ENCODE measurements around the gene AOC3.

The AOC3 gene

DNA sequence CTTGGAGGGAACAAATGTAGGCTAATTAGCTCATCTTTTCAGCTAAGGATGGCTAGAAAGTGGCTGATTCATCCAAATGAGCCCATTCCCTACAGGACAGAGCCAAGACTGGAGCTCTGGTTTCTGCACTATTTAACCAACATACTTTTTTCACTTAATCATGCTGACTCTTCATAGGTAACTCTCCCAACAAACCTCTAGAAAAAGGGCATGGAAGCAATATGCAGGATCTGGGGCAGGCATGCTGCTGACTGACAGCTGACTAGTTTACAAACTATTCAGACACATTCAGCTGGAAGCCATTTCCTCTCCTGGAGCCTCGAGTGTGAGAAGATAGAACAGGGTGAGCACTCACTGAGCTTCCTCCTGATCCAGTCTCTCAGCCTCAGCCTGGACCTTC is 33.1 kb upstream of the AOC3 start:
- H3K4me3 ChIP-seq (ENCODE audit: low read depth, low read length) = no peak overlapping the region
- DNase-seq (ENCODE audit: low read depth) = no peak
- TF ChIP-seq, protein P1, sequence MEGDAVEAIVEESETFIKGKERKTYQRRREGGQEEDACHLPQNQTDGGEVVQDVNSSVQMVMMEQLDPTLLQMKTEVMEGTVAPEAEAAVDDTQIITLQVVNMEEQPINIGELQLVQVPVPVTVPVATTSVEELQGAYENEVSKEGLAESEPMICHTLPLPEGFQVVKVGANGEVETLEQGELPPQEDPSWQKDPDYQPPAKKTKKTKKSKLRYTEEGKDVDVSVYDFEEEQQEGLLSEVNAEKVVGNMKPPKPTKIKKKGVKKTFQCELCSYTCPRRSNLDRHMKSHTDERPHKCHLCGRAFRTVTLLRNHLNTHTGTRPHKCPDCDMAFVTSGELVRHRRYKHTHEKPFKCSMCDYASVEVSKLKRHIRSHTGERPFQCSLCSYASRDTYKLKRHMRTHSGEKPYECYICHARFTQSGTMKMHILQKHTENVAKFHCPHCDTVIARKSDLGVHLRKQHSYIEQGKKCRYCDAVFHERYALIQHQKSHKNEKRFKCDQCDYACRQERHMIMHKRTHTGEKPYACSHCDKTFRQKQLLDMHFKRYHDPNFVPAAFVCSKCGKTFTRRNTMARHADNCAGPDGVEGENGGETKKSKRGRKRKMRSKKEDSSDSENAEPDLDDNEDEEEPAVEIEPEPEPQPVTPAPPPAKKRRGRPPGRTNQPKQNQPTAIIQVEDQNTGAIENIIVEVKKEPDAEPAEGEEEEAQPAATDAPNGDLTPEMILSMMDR (conservative IDR thresholded peaks at IDR 0.05; ENCODE audit: low read depth, low read length) = no peak

DNA sequence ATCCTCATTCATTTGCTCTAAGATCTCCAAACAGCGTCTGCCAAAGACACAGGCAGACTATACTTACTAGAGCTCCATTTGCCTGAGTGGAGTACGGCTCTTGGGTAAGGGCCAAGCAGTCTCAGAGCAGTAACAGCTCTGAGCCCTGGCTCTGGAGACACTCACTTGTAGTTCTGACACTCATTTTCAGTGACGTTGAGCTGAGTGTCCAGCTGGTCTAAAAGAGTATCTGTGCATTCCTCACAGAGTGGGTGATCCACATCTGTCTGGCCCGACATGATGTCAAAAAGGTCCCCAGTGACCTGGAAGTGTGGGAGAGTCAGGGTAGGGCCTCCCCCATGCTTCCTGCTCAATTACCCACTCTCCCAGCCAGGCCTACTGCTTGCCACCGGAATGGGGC is 32.6 kb upstream of the AOC3 start:
- DNase-seq (ENCODE audit: low read depth) = no peak
- TF ChIP-seq, protein P1 (conservative IDR thresholded peaks at IDR 0.05; ENCODE audit: low read depth, low read length) = no peak
- H3K4me3 ChIP-seq (ENCODE audit: low read depth, low read length) = no peak overlapping the region

DNA sequence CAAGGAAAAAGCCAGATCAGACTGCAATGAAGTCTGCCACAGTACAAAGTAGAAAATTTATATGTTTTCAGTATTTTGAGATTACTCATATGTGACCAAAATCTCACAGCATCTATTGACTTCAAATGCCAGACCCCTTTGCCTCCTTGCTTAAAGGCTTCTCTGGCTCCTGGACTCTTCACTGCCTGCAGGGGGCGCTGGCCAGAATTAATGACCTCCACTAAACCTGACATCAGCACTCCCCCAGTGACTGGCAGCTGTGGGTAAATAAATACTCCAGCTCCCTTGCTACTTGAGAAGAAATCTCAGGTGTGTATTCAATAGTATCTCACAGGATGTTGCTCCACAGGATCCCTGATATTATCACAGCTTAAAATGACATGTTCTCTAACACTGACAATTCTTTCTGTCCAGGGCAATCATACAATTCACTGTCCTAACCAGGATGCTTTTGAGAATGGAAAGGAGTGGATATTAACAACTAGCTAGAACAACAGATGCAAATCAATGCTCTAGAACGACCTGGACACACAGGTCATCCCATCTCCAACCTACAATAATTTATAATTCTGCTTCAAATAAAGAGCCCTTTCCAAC is 31.0 kb upstream of the AOC3 start:
- no peak overlapping the region for H3K4me3 ChIP-seq (ENCODE audit: low read depth, low read length)
- TF ChIP-seq, protein P1 (conservative IDR thresholded peaks at IDR 0.05; ENCODE audit: low read depth, low read length) = peak; percentile 89
- peak; percentile 76 for DNase-seq (ENCODE audit: low read depth)

DNA sequence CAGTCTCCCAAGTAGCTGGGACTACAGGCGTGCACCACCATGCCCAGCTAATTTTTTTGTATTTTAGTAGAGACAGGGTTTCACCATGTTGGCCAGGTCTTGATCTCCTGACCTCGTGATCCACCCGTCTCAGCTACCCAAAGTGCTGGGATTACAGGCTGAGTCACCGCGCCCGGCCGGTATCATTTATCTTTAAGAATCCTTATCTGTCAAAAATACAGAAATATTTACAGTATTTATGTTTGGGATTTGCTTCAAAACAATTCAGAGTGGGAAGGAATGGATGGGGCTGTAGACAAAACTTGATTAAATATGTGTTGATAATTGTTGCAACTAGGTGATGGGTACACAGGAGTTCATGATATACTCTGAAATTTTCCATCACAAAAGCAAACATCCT is 29.8 kb upstream of the AOC3 start:
- no peak for DNase-seq (ENCODE audit: low read depth)
- H3K4me3 ChIP-seq (ENCODE audit: low read depth, low read length) = no peak overlapping the region
- TF ChIP-seq, protein P1 (conservative IDR thresholded peaks at IDR 0.05; ENCODE audit: low read depth, low read length) = no peak

DNA sequence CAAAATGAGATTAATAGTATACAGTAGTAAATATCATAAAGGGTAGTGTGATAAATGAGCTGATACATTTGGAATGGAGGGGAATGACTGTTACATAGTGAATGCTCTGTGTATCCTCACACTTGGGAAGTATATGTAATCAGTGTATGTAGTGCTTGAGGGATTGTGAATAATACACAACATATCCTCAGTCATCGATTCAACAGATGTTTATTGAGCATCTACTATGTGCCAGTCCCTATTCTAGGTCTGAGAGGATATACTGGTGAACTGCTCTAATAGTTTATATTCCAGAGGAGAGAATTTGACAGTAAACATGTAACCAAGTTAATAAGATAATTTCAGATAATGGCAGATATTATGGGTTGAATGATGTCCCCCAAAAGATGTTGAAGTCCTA is 23.5 kb upstream of the AOC3 start:
- TF ChIP-seq, protein P1 (conservative IDR thresholded peaks at IDR 0.05; ENCODE audit: low read depth, low read length) = no peak
- DNase-seq (ENCODE audit: low read depth) = no peak
- H3K4me3 ChIP-seq (ENCODE audit: low read depth, low read length) = no peak overlapping the region

DNA sequence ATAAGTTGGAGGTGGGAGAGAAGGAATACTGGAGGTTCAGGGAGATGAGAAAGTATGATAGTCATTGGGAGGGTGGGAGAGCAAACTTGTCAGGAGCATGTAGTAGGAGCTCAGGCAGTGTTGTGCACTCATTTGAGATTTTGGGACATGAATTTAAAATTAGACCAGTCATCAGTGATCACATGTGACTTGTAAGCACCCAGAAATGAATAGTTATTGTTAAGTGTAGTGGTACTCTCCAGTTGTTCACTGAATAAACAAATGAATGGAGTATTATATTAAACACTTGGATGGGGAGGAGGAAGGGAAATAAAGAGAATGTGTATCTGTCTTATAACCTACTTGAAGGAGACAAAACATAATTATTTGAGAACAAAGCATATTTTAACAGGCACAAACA is 20.0 kb upstream of the AOC3 start:
- DNase-seq (ENCODE audit: low read depth) = no peak
- H3K4me3 ChIP-seq (ENCODE audit: low read depth, low read length) = no peak overlapping the region
- TF ChIP-seq, protein P1 (conservative IDR thresholded peaks at IDR 0.05; ENCODE audit: low read depth, low read length) = no peak

DNA sequence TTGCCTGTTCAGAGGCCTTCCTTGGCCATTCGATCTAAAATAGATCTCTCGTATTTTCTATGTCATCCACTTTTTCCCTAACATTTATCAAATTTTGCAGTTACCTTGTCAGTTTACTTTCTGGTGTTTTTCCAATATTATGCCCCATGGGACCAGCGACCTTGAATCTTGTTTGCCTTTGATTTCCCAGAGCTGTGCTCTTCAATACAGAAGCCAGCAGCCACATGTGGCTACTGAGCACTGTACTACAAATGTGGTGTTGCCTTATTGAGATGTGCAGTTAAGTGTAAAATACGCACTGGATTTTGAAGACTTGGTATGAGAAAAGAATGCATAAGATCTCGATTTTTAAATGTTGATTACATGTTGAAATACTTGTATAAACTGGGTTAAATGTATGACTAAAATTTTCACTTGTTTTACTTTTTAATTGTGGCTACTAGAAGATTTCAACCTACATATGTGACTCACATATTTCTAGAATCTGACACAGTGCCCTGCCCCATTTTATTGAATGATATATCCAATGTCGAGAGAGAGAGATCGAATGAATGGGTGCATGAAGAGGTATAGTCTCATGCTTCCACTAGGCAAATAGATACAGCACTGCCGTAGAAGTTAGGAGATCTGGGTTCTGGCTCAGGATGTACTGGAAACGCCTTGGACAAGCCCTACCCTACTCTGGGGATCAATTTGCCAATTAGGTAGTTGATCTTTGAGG is 18.6 kb upstream of the AOC3 start:
- peak overlapping the region; percentile 88 for H3K4me3 ChIP-seq (ENCODE audit: low read depth, low read length)
- TF ChIP-seq, protein P1 (conservative IDR thresholded peaks at IDR 0.05; ENCODE audit: low read depth, low read length) = no peak
- no peak for DNase-seq (ENCODE audit: low read depth)

Data from choroid plexus epithelial cell (primary cell).